ENCODE data around the gene LGMN. TPM values are rescaled to one million over a fixed set of nuclear protein-coding genes. Genes with fewer than 3 reads are reported as not detected.

Gene LGMN
- total RNA-seq, 1 experiment from 2014 or later, result 94.2 TPM

GRCh38 chr14:92710001-92710341, 38.5 kb downstream of the LGMN start:
- no TSS peak for BruUV-seq (replicated peaks)
- Histone ChIP-seq H3K4me3 (ENCODE audit: low read depth, low read length) (no peak overlapping the region), H3K27me3 (replicated peaks; ENCODE audit: control insufficient read depth, insufficient read depth, low read length) (no peaks in the 10 kb centered on the region), H3K9me3 (no peaks in the 10 kb centered on the region), H3K4me1 (no peaks in the 10 kb centered on the region), H3K36me3 (ENCODE audit: control insufficient read depth, insufficient read depth, low read length) (no peaks in the 10 kb centered on the region)
- intact Hi-C loops (cut with micrococcal nuclease; ENCODE audit: unreplicated experiment), result no loop called here
- H3K27me3 Mint-ChIP-seq (ENCODE audit: insufficient read depth, unreplicated experiment), result no peaks in the 10 kb centered on the region
- H3K27ac Mint-ChIP-seq (ENCODE audit: unreplicated experiment), result no peak overlapping the region
- peaks cover 20% of the 10 kb centered on the region for H3K36me3 Mint-ChIP-seq (ENCODE audit: insufficient read depth, unreplicated experiment)
- no peaks in the 10 kb centered on the region for H3K9me3 Mint-ChIP-seq (ENCODE audit: unreplicated experiment)
- H3K4me1 Mint-ChIP-seq (ENCODE audit: low read depth, unreplicated experiment), result no peaks in the 10 kb centered on the region
- DNase-seq, result no peak
- ChIA-PET CTCF (no interaction called here), POLR2A (no interaction called here)
- no peak for TF ChIP-seq CTCF (IDR thresholded peaks at IDR 0.05; ENCODE audit: insufficient read depth in 1 of 2, low read depth in 1 of 2, low read length in 1 of 2, severe bottlenecking in 1 of 2, unreplicated experiment in 1 of 2)
- no peak overlapping the region for H3K4me3 Mint-ChIP-seq (ENCODE audit: unreplicated experiment)

- H3K27ac Mint-ChIP-seq (ENCODE audit: unreplicated experiment), result no peak overlapping the region
- H3K27me3 Mint-ChIP-seq (ENCODE audit: insufficient read depth, unreplicated experiment), result no peaks in the 10 kb centered on the region
- DNase-seq, result no peak
- peaks cover 20% of the 10 kb centered on the region for H3K36me3 Mint-ChIP-seq (ENCODE audit: insufficient read depth, unreplicated experiment)
- ChIA-PET CTCF (no interaction called here), POLR2A (interaction anchor here (0.7 kb wide), 1 partner anchor 84 kb away, joined by 3 read pairs; the partner anchor contains the start of gene GOLGA5)
- intact Hi-C loops (cut with micrococcal nuclease; ENCODE audit: unreplicated experiment), result no loop called here
- TF ChIP-seq CTCF (IDR thresholded peaks at IDR 0.05; ENCODE audit: insufficient read depth in 1 of 2, low read depth in 1 of 2, low read length in 1 of 2, severe bottlenecking in 1 of 2, unreplicated experiment in 1 of 2), result no peak
- no peak overlapping the region for H3K4me3 Mint-ChIP-seq (ENCODE audit: unreplicated experiment)
- no TSS peak for BruUV-seq (replicated peaks)
- no peak overlapping the region for H3K4me3 ChIP-seq (ENCODE audit: low read depth, low read length)
- H3K4me1 ChIP-seq, result no peaks in the 10 kb centered on the region
- no peaks in the 10 kb centered on the region for H3K4me1 Mint-ChIP-seq (ENCODE audit: low read depth, unreplicated experiment)
- H3K9me3 ChIP-seq, result no peaks in the 10 kb centered on the region
- H3K36me3 ChIP-seq (ENCODE audit: control insufficient read depth, insufficient read depth, low read length), result no peaks in the 10 kb centered on the region
- no peaks in the 10 kb centered on the region for H3K9me3 Mint-ChIP-seq (ENCODE audit: unreplicated experiment)
- H3K27me3 ChIP-seq (replicated peaks; ENCODE audit: control insufficient read depth, insufficient read depth, low read length), result no peaks in the 10 kb centered on the region
Measured at GRCh38 chr14:92709340-92710000, 39.0 kb downstream of the LGMN start.

GRCh38 chr14:92706386-92706785, 42.0 kb downstream of the LGMN start:
- H3K4me1 ChIP-seq, result no peaks in the 10 kb centered on the region
- Mint-ChIP-seq H3K36me3 (ENCODE audit: insufficient read depth, unreplicated experiment) (peaks cover 15% of the 10 kb centered on the region), H3K4me1 (ENCODE audit: low read depth, unreplicated experiment) (no peaks in the 10 kb centered on the region), H3K27ac (ENCODE audit: unreplicated experiment) (no peak overlapping the region), H3K4me3 (ENCODE audit: unreplicated experiment) (no peak overlapping the region), H3K9me3 (ENCODE audit: unreplicated experiment) (no peaks in the 10 kb centered on the region), H3K27me3 (ENCODE audit: insufficient read depth, unreplicated experiment) (no peaks in the 10 kb centered on the region)
- H3K36me3 ChIP-seq (ENCODE audit: control insufficient read depth, insufficient read depth, low read length), result no peaks in the 10 kb centered on the region
- POLR2A ChIA-PET, result no interaction called here
- BruUV-seq (replicated peaks), result no TSS peak
- H3K9me3 ChIP-seq, result no peaks in the 10 kb centered on the region
- DNase-seq, result no peak
- no peaks in the 10 kb centered on the region for H3K27me3 ChIP-seq (replicated peaks; ENCODE audit: control insufficient read depth, insufficient read depth, low read length)
- intact Hi-C loops (cut with micrococcal nuclease; ENCODE audit: unreplicated experiment), result no loop called here
- no peak overlapping the region for H3K4me3 ChIP-seq (ENCODE audit: low read depth, low read length)
- CTCF ChIA-PET, result no interaction called here
- no peak for TF ChIP-seq CTCF (IDR thresholded peaks at IDR 0.05; ENCODE audit: insufficient read depth in 1 of 2, low read depth in 1 of 2, low read length in 1 of 2, severe bottlenecking in 1 of 2, unreplicated experiment in 1 of 2)

Data from Caco-2 (cell line).